KOPT-K1 (cell line): Measurements from ENCODE around the gene HLA-E.
A peak's percentile ranks its signal among the peaks of the same experiment; 100 is the strongest.
"Not testable (repeated sequence)": the region's sequence is repeated elsewhere in the genome, so short reads cannot be mapped to it uniquely, and the experiment has no call there.

ENCODE experiments used
- H3K27ac ChIP-seq: fragments of 200-600 bp; sonication (generic); 2 replicates; pipeline ENCODE4 v1.5.1; 2016; ENCODE audit warnings: antibody characterized with exemption, mild to moderate bottlenecking, low read depth, low read length; ENCODE audit not compliant: poor library complexity, severe bottlenecking
- H3K36me3 ChIP-seq: fragments of 200-600 bp; sonication (generic); 2 replicates; pipeline ENCODE4 v1.5.1; 2017; ENCODE audit warnings: antibody characterized with exemption, mild to moderate bottlenecking, low read length, moderate library complexity; ENCODE audit not compliant: insufficient read depth
- H3K9me3 ChIP-seq: fragments of 200-600 bp; sonication (generic); 2 replicates; pipeline ENCODE4 v1.5.1; 2017; ENCODE audit warnings: antibody characterized with exemption, low read length, mild to moderate bottlenecking; ENCODE audit not compliant: insufficient read depth, poor library complexity, severe bottlenecking

Gene HLA-E

GRCh38 chr6:30513451-30513850 lies 24.1 kb downstream of the HLA-E start:
- H3K36me3 ChIP-seq: no peaks in the 10 kb centered on the region
- peaks cover 9% of the 10 kb centered on the region for H3K9me3 ChIP-seq
- H3K27ac ChIP-seq: no peak overlapping the region

- peaks cover 15% of the 10 kb centered on the region for H3K9me3 ChIP-seq
- peak overlapping the region; percentile 86 for H3K27ac ChIP-seq
These were observed 25.8 kb downstream of the HLA-E start for GRCh38 chr6:30515106-30515505.

GRCh38 chr6:30515944-30516753 lies 26.8 kb downstream of the HLA-E start:
- H3K27ac ChIP-seq: peak overlapping the region; percentile 86
- no peaks in the 10 kb centered on the region for H3K36me3 ChIP-seq
- peaks cover 15% of the 10 kb centered on the region for H3K9me3 ChIP-seq

More at GRCh38 chr6:30515106-30515505, 25.8 kb downstream of the HLA-E start:
- no peaks in the 10 kb centered on the region for H3K36me3 ChIP-seq

GRCh38 chr6:30516754-30517076 lies 27.4 kb downstream of the HLA-E start:
- H3K9me3 ChIP-seq: peaks cover 15% of the 10 kb centered on the region
- H3K27ac ChIP-seq: peak overlapping the region; percentile 86
- H3K36me3 ChIP-seq: not testable (repeated sequence)

GRCh38 chr6:30517767-30518504 lies 28.6 kb downstream of the HLA-E start:
- Histone ChIP-seq H3K27ac (peak overlapping the region; percentile 86), H3K9me3 (peaks cover 15% of the 10 kb centered on the region)
- H3K36me3 ChIP-seq: not testable (repeated sequence)

GRCh38 chr6:30518505-30519145 lies 29.3 kb downstream of the HLA-E start:
- H3K9me3 ChIP-seq: peaks cover 15% of the 10 kb centered on the region
- H3K36me3 ChIP-seq: not testable (repeated sequence)
- H3K27ac ChIP-seq: peak overlapping the region; percentile 20

- Histone ChIP-seq H3K9me3 (peaks cover 15% of the 10 kb centered on the region), H3K36me3 (no peaks in the 10 kb centered on the region), H3K27ac (no peak overlapping the region)
These were observed 31.2 kb downstream of the HLA-E start for GRCh38 chr6:30520522-30520921.

GRCh38 chr6:30521082-30521481 lies 31.8 kb downstream of the HLA-E start:
- H3K36me3 ChIP-seq, H3K27ac ChIP-seq: not testable (repeated sequence)
- H3K9me3 ChIP-seq: peaks cover 15% of the 10 kb centered on the region

- H3K9me3 ChIP-seq: peaks cover 15% of the 10 kb centered on the region
- not testable (repeated sequence) for H3K36me3 ChIP-seq, H3K27ac ChIP-seq
These were observed 32.6 kb downstream of the HLA-E start for GRCh38 chr6:30521952-30522351.

GRCh38 chr6:30526444-30526843 lies 37.1 kb downstream of the HLA-E start:
- H3K27ac ChIP-seq, H3K9me3 ChIP-seq, H3K36me3 ChIP-seq: not testable (repeated sequence)

GRCh38 chr6:30529349-30529875 lies 40.1 kb downstream of the HLA-E start:
- not testable (repeated sequence) for H3K27ac ChIP-seq, H3K9me3 ChIP-seq, H3K36me3 ChIP-seq

GRCh38 chr6:30530014-30530413 lies 40.7 kb downstream of the HLA-E start:
- H3K27ac ChIP-seq: no peak overlapping the region

GRCh38 chr6:30533460-30534294 lies 44.4 kb downstream of the HLA-E start:
- Histone ChIP-seq H3K9me3 (peaks cover 5% of the 10 kb centered on the region), H3K27ac (no peak overlapping the region), H3K36me3 (no peaks in the 10 kb centered on the region)

More at GRCh38 chr6:30530014-30530413, 40.7 kb downstream of the HLA-E start:
- no peaks in the 10 kb centered on the region for H3K36me3 ChIP-seq
- peaks cover 5% of the 10 kb centered on the region for H3K9me3 ChIP-seq

- Histone ChIP-seq H3K27ac (no peak overlapping the region), H3K36me3 (no peaks in the 10 kb centered on the region), H3K9me3 (no peaks in the 10 kb centered on the region)
These were observed 48.6 kb downstream of the HLA-E start for GRCh38 chr6:30537931-30538330.
